GM12864 (cell line): ENCODE measurements around the gene INSYN2B.

Experiments
- DNase-seq: peaks from one replicate; pipeline ENCODE4 v3.0.0-alpha.2; 2011; ENCODE audit warnings: low read depth
- H3K4me3 ChIP-seq: 2 replicates; pipeline ENCODE4 v1.5.1; 2011; ENCODE audit warnings: mild to moderate bottlenecking, low read depth, low read length, control low read depth
- CTCF ChIP-seq: IDR thresholded peaks from 2 replicates; pipeline ENCODE4 v1.5.1; 2011; ENCODE audit warnings: low read depth, mild to moderate bottlenecking, moderate library complexity, low read length, control low read depth, inconsistent platforms; ENCODE audit errors: missing control alignments

The INSYN2B gene

GRCh38 chr5:169906745-169907649 lies 73.3 kb downstream of the INSYN2B start:
- no peak for DNase-seq
- TF ChIP-seq CTCF: no peak
- H3K4me3 ChIP-seq: no peak overlapping the region

GRCh38 chr5:169905017-169905416 lies 75.3 kb downstream of the INSYN2B start:
- DNase-seq: no peak
- no peak overlapping the region for H3K4me3 ChIP-seq
- TF ChIP-seq CTCF: no peak

- no peak for DNase-seq
- no peak for TF ChIP-seq CTCF
- H3K4me3 ChIP-seq: no peak overlapping the region
Measured at GRCh38 chr5:169904508-169904907, 75.8 kb downstream of the INSYN2B start.

- TF ChIP-seq CTCF: no peak
- DNase-seq: no peak
- H3K4me3 ChIP-seq: no peak overlapping the region
Measured at GRCh38 chr5:169904059-169904458, 76.2 kb downstream of the INSYN2B start.

- DNase-seq: no peak
- H3K4me3 ChIP-seq: no peak overlapping the region
- no peak for TF ChIP-seq CTCF
Measured at GRCh38 chr5:169901896-169902295, 78.4 kb downstream of the INSYN2B start.

- no peak for TF ChIP-seq CTCF
Measured at GRCh38 chr5:169897481-169897880, 82.8 kb downstream of the INSYN2B start.

GRCh38 chr5:169895926-169896325 lies 84.4 kb downstream of the INSYN2B start:
- TF ChIP-seq CTCF: no peak
- H3K4me3 ChIP-seq: no peak overlapping the region
- DNase-seq: no peak

More at GRCh38 chr5:169897481-169897880, 82.8 kb downstream of the INSYN2B start:
- DNase-seq: no peak
- H3K4me3 ChIP-seq: no peak overlapping the region
